Left kidney (tissue), 2 donors: ENCODE measurements around the gene RPL32. TPM values are rescaled to one million over a fixed set of nuclear protein-coding genes. Genes with fewer than 3 reads are reported as not detected.

ENCODE experiments used
- DNase-seq: peaks from one replicate; pipeline ENCODE4 v3.0.0-alpha.2; 2013
- polyA plus RNA-seq: library from polyadenylated mRNA; unstranded; fragments of 120-200 nt; gene quantifications from one replicate; pipeline ENCODE4 v1.2.1, GENCODE V29; 2013; ENCODE audit not compliant: insufficient read length

Gene RPL32
- polyA plus RNA-seq, 1 donor: 1,889 TPM

DNA sequence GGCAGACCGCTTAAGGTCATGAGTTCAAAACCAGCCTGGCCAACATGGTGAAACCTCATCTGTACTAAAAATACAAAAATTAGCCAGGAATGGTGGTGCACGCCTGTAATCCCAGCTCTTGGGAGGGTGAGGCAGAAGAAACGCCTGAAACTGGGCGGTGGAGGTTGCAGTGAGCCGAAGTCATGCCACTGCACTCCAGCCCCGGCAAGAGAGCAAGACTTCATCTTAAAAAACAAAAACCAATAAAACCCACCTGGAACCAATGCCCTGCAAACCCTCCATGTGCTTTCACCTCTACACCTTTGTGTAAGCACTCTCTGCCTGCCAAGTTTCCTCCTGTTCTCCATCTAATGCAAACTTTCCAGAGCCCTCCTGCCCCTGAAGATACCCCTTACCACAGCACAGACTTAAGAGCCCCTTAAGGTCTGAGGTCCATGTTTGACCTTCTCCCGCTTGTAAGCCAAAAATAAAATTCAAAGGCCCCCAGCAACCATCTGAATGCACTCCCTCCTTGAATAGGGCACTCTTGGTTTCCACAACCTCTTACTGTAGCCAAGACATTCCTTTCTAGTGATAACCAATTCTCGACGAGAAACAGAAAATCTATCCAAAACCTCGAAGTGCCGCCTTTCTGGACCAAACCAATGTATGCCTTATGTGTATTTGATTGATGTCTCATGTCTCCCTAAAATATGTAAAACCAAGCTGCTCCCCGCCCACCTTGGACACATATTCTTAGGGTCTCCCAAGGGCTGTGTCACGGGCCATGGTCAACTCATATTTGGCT is 3.0 kb downstream of the RPL32 start:
- DNase-seq: no peak

DNA sequence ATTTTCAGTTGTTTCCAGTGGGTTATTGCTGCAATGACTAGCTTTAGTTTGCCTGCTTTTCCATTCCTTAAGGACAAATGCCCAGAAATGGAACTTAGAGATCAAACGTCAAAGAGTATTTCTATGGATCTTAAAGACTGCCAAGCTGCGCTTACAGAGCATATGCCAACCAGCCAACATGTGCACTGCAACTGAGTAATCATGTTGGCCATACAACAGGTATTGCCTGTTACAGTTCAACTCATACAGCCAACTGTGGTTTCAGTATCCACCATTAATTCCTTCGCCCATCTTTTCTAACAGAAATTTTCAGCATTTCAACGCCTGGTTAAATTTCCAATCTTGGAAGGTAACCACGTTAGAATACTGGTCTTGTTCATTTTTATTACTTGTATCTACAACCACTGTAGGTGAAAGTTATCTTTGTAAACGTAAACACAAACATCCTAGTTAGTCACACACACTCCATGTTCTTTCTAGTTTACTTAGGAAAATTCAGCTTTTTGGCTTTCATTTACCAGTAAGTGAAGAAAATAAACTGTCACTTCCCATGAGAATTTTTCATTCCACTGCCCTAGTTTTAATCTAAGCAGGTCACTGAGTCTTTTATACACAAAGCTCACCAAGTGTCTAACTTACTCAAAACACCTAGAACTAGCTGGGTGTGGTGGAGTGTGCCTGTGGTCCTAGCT is 3.9 kb downstream of the RPL32 start:
- no peak for DNase-seq

DNA sequence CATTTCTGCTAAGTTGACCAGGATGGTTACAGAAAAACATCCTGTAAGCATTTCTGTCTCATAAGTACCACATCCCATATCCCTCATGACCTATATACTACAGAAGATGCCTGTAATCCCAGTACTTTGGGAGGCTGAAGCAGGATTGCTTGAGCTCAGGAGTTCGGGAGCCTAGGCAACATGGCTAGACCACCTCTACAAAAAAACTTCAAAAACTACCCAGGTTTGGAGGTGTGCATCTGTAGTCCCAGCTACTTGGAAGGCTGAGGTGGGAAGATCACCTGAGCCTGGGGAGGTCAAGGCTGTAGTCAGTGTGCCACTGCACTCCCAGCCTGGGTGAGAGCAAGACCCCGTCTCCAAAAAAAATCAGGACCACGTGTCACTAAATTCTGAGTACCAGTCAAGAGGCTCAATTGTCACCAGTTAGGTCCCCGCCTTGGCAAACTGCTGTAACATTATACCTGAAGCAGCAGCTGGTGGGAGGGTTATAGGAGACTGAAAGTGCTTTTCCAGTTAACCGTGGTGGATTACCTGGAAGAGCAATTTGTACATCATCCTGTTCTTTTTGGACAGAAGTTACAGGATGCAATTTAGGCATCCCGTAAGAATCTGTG is 6.2 kb downstream of the RPL32 start:
- DNase-seq: no peak

DNA sequence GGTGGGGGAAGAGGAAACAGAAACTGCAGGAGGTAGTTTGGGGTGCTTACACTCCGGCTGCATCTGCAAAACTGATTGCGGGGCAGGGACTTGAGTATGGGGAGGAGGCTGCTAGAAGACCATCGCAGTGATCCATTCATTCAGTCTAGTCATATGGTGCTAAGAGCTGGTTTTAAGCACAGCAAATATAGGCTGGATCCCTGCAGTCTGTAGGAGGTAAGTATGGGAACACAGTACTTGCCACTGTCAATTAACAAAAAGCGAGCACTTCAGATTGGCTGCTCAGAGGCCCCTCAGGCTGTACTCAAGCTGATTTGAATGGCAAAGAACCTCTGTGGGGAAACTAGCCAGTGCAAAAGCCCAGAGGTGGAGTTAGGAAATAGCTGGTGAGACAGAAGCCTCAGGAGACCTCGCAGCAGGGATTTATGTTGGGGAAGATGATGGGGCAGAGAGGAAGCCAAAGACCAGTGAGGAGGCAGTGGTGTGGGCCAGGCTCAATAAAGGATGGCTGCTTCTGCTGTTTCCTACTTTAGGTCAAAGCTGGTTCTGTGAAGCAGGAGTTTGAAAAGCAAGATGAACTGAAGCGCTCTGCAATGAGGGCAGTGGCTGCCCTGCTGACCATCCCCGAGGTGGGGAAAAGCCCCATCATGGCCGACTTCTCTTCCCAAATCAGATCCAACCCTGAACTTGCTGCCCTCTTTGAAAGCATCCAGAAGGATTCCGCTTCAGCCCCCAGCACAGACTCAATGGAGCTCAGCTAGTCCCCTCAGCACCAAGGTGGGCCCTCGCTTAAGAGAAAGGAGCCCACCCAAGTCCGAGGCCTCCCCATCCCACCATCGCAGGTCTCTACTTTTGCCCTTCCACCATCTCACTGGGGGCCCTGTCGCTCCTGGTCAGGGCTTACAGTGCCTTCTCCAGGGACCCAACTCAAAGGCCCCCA is 7.9 kb downstream of the RPL32 start:
- no peak for DNase-seq

DNA sequence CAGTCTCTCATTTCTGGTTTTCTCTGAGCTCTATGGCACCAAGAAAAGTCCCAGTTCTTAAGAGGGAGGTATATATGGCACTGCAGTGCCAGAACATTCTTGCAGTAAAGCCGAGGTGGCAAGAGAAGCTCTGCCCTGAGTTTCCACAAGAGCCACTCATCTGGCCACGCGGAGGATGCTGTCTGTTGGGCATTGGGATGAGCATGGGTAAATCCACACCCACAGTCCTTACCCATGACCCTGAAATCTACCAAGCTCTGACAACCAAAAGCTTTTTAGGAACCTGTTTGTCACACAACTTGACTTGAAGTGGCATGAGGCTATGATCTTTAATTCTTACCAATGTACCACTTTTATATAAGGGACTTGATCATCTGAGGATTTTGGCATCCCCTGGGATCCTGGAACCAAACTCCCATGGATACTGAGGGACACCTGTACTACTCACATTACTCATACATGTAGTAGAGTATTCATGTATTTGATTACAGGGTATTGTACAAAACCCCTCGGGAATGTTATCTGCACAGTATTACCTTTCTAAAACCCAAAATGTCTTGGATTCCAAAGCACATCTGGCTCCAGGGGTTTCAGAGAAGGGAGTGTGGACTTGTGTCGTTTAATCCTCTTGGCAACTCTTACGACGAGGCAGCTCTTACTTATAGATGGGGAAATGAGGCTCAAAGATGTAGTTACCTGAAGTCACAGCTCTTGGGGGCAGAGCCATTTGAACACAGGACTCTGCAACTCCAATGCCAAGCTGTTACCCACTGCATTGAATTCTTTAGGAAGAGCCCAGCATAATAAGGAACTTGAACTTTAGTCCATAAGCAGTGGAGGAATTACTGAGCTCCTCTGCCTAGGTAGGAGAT is 8.8 kb downstream of the RPL32 start:
- DNase-seq: no peak

DNA sequence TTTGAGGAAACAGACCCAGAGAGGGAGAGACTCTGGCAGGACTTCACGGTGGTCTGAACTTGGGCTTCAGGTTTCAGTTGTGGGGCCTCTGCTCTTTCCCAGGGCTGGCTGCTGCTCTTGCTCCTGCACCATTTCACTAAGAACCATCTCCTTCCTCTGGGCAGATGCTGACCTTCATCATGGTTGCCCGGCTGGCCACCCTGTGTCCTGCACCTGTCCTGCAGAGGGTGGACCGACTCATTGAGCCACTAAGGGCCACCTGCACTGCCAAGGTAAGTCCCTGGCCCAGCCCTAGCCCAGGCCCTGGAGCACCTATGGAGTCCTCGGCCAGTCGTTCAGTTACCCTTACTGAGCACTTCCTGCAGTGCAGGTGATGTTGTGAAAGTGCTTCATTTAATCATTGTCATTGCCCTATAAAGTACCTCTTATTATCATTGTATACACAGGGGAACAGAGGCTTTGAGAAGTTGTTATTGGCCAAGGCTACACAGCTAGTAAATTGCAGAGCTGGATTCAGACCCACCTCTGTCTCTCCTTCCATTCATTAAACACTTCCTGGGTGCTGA is 10.0 kb downstream of the RPL32 start:
- DNase-seq: no peak

DNA sequence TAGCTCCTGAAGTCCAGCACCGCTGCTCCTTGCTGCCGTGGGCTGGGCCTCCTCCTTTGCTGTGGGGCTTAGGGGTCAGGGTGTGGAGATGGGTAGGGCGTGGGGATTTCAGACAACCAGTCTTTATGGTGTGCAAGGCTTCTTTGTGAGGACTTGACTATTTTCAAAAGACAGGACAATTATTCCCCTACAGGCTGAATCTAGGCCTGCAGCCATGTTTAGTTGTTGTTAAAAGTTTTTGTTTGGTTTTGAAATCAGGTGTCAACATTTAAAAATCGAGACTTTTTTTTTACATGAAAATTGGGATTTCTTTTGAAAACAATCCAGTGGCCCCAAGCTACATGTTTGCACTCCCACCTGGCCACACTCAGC is 10.6 kb downstream of the RPL32 start:
- DNase-seq: no peak

DNA sequence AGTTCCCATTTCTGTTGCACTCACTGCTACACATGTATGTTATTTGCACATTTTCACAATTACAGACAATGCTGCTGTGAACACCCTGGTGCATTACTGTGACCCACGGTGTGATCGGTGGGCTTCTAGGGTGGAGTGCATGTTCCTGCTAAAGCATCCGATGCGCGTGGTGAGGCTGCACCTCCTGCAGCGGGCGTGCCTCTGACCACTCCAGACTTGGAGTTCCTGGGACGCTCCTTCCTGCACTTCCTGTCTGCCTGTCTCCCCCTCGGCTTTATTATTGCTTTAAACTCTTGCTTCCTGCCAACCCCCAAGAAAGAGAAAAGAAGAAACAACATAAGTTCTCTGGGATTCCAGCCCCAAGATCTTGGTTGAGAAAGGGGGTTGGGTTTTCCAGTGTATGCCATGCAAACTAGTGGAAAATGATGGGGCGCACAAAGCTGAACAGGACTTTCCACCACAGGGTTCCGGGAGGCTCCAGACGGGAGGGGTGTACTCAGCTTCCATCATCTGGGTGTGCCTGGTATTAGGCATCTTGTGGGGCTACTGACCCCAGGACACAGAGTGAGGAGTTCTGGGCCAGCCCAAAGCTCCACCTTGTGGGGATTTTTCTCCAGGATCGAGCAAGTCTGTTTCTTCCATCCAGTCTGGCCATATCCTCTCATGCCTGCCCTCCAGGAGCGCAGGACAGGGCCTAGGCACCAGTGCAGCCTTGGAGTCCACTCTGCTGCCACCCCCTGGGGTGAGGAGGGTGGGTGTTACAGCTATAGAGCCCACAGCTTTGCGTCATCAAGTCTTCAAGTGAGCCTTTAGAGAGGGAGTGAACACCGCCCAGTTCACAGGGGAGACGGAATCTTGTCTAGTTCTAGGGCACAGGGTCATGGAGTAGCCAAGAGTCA is 11.2 kb downstream of the RPL32 start:
- DNase-seq: no peak

DNA sequence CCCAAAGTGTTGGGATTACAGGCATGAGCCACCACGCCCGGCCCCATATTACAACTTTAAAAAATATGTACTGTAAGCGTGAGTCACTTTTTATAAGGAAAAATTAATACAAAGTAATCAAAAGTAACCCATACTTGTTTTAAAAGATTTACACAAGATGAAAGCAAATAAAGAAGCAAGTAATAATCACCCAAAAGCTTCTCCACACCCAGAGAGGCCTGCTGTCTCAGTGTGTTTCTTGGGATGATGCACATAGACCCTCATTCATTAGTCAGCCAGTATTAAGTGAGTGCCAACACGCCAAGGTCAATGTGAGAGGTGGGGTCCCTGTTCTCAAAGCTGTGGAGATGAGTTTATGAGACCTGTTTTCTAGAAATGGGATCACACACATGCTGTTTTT is 12.0 kb downstream of the RPL32 start:
- DNase-seq: no peak

DNA sequence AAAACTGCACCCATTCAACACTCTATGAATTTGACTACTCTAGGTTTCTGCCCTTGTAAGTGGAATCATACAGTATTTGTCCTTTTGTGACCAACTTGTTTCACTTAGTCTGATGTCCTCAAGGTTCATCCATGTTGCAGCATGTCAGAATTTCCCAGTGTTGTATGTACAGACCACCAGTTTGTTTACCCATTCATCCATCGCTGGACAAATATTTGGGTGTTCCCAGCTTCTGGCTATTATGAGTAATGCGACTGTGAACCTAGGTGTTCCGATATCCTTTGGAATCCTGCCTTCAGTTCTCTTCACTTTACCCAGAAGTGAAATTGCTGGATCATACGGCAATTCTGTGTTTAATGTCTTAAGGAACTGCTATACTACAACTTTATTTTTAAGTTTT is 12.6 kb downstream of the RPL32 start:
- no peak for DNase-seq

DNA sequence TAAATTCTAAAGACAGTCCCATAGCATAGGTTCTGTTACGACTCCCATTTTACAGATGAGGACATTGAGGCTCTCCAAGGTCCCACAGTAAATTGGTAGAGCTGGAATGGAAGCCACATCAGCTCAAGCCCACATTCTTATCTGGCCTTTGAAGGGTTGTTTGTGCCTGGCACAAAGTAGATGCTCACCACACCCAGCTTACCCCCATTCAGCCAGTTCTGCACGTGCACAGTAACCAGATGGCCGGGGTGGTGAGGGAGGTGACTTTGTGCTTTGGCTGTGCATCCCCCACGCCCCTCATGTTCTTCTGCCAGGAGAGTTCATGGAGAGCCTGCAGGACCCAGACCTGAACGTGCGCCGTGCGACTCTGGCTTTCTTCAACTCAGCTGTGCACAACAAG is 16.2 kb downstream of the RPL32 start:
- DNase-seq: no peak

DNA sequence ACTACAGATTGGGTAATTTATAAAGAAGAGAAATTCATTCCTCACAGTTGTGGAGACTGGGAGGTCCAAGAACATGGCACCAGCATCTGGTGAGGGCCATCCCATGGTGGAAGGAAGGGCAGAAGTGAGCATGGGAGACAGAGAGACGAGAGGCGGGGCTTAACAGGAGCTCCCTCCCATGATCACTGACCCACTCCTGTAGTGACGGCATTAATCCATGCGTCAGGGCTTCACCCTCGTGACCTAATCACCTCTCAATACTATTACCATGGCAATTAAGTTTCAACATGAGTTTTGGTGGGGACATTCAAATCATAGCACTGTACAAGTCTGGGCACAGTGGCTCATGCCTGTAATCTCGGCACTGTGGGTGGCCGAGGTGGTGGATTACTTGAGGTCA is 17.1 kb downstream of the RPL32 start:
- DNase-seq: no peak

DNA sequence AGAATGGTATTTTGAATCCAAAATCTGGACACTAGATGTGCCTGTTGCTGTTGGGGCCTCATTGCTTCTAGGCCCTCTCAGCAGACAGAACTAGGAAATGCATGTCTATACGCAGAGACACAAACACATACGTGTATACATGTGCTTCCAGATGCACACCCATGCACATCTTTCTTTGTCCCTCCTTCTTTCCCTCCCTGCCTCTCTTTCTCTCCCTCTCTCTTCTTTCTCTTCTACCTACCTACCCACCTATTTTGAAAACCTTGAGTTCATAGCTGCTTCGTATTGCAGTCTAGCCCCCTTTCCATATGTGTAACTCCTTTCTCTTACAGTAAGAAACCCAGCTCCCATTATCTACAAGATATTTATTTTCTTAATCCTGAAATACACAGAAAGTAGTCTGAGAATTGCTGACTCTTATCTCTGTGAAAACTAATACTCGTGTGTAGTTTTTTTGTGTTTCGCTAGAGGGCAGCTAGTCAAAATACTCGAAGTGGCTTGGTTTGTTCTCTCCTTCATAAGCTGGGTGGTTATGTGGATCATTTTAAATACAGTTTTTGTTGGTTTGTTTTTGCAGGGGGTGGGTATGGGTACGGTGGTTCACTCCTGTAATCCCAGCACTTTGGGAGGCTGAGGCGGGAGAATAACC is 18.5 kb downstream of the RPL32 start:
- DNase-seq: no peak

DNA sequence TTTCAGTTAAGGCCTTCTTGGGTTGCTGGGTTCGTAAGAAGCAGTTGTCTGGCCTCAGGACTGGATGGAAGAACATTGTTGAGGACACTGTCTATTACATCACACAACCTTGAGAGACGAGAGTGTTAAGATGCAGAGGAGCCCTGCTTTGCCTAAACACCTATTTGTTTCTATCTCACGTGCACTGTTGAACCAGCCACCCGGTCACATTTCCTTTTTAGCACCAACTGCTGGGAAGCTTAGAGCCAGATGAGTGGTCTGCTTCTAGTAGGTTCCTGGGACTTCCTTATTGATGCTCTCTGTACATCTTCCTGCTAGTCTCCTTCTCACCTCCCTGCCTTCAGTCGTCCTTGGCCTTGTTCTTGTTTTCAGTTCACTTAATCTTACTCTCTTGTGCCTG is 22.6 kb downstream of the RPL32 start:
- no peak for DNase-seq

DNA sequence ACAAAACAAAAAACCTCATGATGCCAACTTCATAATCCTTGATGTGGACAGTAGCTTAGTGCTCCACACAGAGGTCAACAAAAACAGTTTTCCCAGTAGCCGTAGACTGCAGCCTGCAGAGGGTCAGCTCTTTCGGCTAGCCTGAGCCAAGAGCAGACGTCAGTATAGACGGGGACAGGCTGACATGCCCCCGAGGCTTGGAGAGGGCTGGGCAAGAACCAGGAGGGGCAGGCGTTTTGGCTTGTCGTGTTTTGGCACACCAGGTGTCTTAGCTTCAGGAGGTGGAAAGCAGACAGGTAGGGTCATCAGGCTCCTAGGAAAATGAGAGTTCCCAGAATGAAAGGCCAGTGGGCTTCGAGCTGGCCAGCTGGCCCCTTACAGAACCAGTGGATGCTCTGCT is 23.1 kb downstream of the RPL32 start:
- no peak for DNase-seq

DNA sequence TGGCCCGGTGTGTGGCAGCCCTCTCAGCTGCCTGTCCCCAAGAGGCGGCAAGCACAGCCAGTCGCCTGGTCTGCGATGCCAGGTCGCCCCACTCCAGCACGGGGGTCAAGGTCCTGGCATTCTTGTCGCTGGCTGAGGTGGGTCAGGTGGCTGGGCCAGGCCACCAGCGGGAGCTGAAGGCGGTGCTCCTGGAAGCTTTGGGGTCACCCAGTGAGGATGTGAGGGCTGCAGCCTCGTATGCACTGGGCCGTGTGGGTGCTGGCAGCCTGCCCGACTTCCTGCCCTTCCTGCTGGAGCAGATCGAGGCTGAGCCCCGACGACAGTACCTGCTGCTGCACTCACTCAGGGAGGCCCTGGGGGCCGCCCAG is 24.0 kb downstream of the RPL32 start:
- no peak for DNase-seq

DNA sequence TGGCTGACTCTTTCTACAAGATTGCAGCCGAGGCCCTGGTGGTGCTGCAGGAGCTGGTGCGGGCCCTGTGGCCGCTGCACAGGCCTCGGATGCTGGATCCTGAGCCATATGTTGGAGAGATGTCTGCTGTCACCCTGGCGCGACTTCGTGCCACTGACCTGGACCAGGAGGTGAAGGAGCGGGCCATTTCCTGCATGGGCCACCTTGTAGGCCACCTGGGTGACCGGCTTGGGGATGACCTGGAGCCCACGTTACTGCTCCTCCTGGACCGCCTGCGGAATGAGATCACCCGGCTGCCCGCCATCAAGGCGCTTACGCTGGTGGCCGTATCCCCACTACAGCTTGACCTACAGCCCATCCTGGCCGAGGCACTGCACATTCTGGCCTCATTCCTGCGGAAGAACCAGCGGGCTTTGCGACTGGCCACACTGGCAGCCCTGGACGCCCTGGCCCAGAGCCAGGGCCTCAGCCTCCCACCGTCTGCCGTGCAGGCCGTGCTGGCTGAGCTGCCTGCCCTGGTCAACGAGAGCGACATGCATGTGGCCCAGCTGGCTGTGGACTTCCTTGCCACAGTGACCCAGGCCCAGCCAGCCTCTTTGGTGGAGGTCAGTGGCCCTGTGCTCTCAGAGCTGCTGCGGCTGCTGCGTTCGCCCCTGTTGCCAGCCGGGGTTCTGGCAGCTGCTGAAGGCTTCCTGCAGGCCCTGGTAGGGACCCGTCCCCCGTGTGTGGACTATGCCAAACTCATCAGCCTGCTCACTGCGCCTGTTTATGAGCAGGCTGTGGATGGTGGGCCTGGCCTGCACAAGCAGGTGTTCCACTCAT is 24.6 kb downstream of the RPL32 start:
- no peak for DNase-seq

DNA sequence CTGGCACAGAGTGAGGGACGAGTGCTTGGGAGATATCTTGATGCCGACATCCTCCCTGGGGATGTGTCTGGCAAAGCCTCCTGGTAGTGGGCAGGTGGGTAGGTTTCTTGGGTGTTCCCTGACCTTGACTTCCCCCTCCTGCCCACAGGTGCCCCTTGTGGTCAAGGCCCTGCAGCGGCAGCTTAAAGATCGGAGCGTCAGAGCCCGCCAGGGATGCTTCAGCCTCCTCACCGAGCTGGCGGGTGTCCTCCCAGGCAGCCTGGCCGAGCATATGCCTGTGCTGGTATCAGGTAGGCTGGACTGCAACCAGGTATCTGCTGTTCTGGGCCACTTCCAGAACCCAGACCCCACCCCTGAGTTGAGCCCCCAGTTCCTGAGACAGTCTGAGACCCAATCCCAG is 25.6 kb downstream of the RPL32 start:
- no peak for DNase-seq

DNA sequence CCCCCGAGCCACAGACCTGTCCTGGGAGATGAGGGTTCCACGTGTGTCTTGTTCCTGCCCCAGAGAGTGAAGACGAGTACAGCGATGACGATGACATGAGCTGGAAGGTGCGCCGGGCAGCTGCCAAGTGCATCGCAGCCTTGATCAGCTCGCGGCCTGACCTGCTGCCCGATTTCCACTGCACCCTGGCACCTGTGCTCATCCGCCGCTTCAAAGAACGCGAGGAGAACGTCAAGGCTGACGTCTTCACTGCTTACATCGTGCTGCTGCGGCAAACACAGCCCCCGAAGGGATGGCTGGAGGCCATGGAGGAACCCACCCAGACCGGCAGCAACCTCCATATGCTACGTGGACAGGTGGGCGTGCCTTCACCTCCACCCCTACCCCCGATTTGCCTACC is 26.3 kb downstream of the RPL32 start:
- DNase-seq: no peak
